Spleen (tissue), 11 donors: ENCODE results near the gene TECTA. TPM values are rescaled to one million over a fixed set of nuclear protein-coding genes. Genes with fewer than 3 reads are reported as not detected.

ENCODE experiments used
- DNase-seq: peaks from one replicate; pipeline ENCODE4 v3.0.0-alpha.2; 2020
- H3K27ac ChIP-seq, 8 donors: fragments of 200-600 bp; sonication (generic) in 7 of 8; 1 replicate in 4 of 8; 2 replicates in 4 of 8; pipeline versions ENCODE4 v1.5.0 to v1.8.0; 2016 to 2021; ENCODE audit warnings: inconsistent platforms in 4 of 8, mild to moderate bottlenecking in 4 of 8, moderate library complexity in 1 of 8
- H3K27me3 ChIP-seq, 7 donors: fragments of 200-600 bp; sonication (generic) in 6 of 7; replicated peaks in 1 of 7; 1 replicate in 4 of 7; 2 replicates in 3 of 7; pipeline versions ENCODE4 v1.5.0 to v1.8.0; 2016 to 2021; ENCODE audit warnings: inconsistent platforms in 3 of 7, mild to moderate bottlenecking in 1 of 7
- H3K36me3 ChIP-seq, 6 donors: fragments of 200-600 bp; sonication (generic) in 5 of 6; 1 replicate in 4 of 6; 2 replicates in 2 of 6; pipeline versions ENCODE4 v1.5.0 to v1.8.0; 2016 to 2021; ENCODE audit warnings: inconsistent platforms in 2 of 6
- H3K4me1 ChIP-seq, 6 donors: fragments of 200-600 bp; sonication (generic) in 5 of 6; 1 replicate in 3 of 6; 2 replicates in 3 of 6; pipeline versions ENCODE4 v1.5.0 to v1.8.0; 2016 to 2021; ENCODE audit warnings: inconsistent platforms in 3 of 6
- H3K4me3 ChIP-seq, 8 donors: fragments of 200-600 bp; sonication (generic) in 7 of 8; 1 replicate in 4 of 8; 2 replicates in 4 of 8; pipeline versions ENCODE4 v1.5.0 to v1.8.0; 2016 to 2021; ENCODE audit warnings: inconsistent platforms in 4 of 8, mild to moderate bottlenecking in 4 of 8, moderate library complexity in 2 of 8
- H3K9me3 ChIP-seq, 8 donors: fragments of 200-600 bp; sonication (generic) in 7 of 8; 1 replicate in 4 of 8; 2 replicates in 4 of 8; pipeline versions ENCODE4 v1.5.0 to v1.8.0; 2016 to 2021; ENCODE audit warnings: inconsistent platforms in 4 of 8
- POLR2A ChIP-seq, 3 donors: fragments of 450-650 bp; IDR thresholded peaks; one replicate each; pipeline ENCODE4 v1.5.1; 2017; ENCODE audit warnings: antibody characterized with exemption in 3 of 3, mild to moderate bottlenecking in 1 of 3
- POLR2AphosphoS5 ChIP-seq, 3 donors: sonication (generic); formaldehyde crosslinking; IDR thresholded peaks; one replicate each; pipeline ENCODE4 v1.5.1; 2017; ENCODE audit warnings: antibody characterized with exemption in 3 of 3
- WGBS, 5 donors: extraction: QIAGEN DNeasy Blood & Tissue Kit in 3 of 5; methylation state at CpG; one replicate each; pipeline versions ENCODE4 v1.1.5 to v1.1.7; 2013 to 2018; 5-methylcytosine and 5-hydroxymethylcytosine counted together
- intact Hi-C: fragments of 100-400 bp; cut with DNase I; formaldehyde crosslinking; loops from one replicate; pipeline ENCODE4 v1.15.0; 2023; ENCODE audit warnings: low total_unique reads
- polyA plus RNA-seq, 3 donors: library from polyadenylated mRNA; stranded (reverse); fragments of 200-250 nt; gene quantifications; one replicate each; pipeline ENCODE4 v1.2.1, GENCODE V29; 2013
- total RNA-seq, 7 donors: library from RNA; depleted of rRNA in 3 of 7; stranded (reverse); fragments of >200 nt in 3 of 7; fragmentation: NEBNext Ultra II Directional in 4 of 7; extraction: Animal tissue kit (Norgen Biotek cat#: 25700) in 4 of 7; gene quantifications; one replicate each; pipeline versions ENCODE4 v1.1.0 to v1.2.1, GENCODE V29; 2016 to 2021
- TF ChIP-seq, protein P1 (sequence below), 11 experiments: fragments of 200-600 bp in 7 of 11; fragments of 450-650 bp in 4 of 11; sonication (generic) in 4 of 11; IDR thresholded peaks in 8 of 11; conservative IDR thresholded peaks in 3 of 11; 1 replicate in 7 of 11; 2 replicates in 4 of 11; pipeline versions ENCODE4 v1.4.0 to v1.8.0; 2016 to 2021; ENCODE audit warnings: antibody characterized with exemption in 11 of 11, inconsistent platforms in 4 of 11, mild to moderate bottlenecking in 1 of 11
- donor health status: healthy with polysubstance abuse.
- donor health status: DM: no; HTN: no; CAD: no; lungs with moderate emphysema.
- donor health status: DM: no; HTN: no; CAD: no.
- donor health status: Bipolar disorder and iron deficiency.
- donor health status: healthy.
- donor health status: DM: no; HTN: no; CAD: no.
- donor health status: DM: yes; HTN: yes; CAD: no.

The TECTA gene
- total and polyA plus RNA-seq, 10 donors = 0.15 to 3.3 (median 0.81) TPM

- WGBS, 5 donors = 83 to 89% (median 84%) methylated on average over 13 of the region's 13 CpGs
- Histone ChIP-seq H3K27me3 (no peaks in the 10 kb centered on the region), H3K4me1 (no peaks in the 10 kb centered on the region), H3K4me3 (no peak overlapping the region), H3K36me3 (no peaks in the 10 kb centered on the region), H3K27ac (no peak overlapping the region), H3K9me3 (no peaks in the 10 kb centered on the region)
- DNase-seq = no peak
- intact Hi-C loops = no loop called here
- no peak for TF ChIP-seq POLR2A (IDR thresholded peaks at IDR 0.05)
- TF ChIP-seq, protein P1, sequence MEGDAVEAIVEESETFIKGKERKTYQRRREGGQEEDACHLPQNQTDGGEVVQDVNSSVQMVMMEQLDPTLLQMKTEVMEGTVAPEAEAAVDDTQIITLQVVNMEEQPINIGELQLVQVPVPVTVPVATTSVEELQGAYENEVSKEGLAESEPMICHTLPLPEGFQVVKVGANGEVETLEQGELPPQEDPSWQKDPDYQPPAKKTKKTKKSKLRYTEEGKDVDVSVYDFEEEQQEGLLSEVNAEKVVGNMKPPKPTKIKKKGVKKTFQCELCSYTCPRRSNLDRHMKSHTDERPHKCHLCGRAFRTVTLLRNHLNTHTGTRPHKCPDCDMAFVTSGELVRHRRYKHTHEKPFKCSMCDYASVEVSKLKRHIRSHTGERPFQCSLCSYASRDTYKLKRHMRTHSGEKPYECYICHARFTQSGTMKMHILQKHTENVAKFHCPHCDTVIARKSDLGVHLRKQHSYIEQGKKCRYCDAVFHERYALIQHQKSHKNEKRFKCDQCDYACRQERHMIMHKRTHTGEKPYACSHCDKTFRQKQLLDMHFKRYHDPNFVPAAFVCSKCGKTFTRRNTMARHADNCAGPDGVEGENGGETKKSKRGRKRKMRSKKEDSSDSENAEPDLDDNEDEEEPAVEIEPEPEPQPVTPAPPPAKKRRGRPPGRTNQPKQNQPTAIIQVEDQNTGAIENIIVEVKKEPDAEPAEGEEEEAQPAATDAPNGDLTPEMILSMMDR (IDR thresholded peaks at IDR 0.05 in 8 of 11, conservative IDR thresholded peaks at IDR 0.05 in 3 of 11) = no peak
Observed at GRCh38 chr11:121154486-121155314, 53.7 kb downstream of the TECTA start.

GRCh38 chr11:121157756-121158155 is 56.7 kb downstream of the TECTA start:
- no peaks in the 10 kb centered on the region for H3K4me1 ChIP-seq
- intact Hi-C loops = no loop called here
- no peak overlapping the region for H3K4me3 ChIP-seq
- DNase-seq = no peak
- TF ChIP-seq, protein P1 (IDR thresholded peaks at IDR 0.05 in 8 of 11, conservative IDR thresholded peaks at IDR 0.05 in 3 of 11) = no peak
- TF ChIP-seq POLR2A (IDR thresholded peaks at IDR 0.05) (no peak), POLR2AphosphoS5 (IDR thresholded peaks at IDR 0.05) (no peak)
- no peaks in the 10 kb centered on the region for H3K9me3 ChIP-seq
- H3K36me3 ChIP-seq = no peaks in the 10 kb centered on the region
- no peak overlapping the region for H3K27ac ChIP-seq
- WGBS, 5 donors = 71 to 97% (median 81%) methylated on average over 36 of the region's 36 CpGs
- H3K27me3 ChIP-seq = no peaks in the 10 kb centered on the region

DNA sequence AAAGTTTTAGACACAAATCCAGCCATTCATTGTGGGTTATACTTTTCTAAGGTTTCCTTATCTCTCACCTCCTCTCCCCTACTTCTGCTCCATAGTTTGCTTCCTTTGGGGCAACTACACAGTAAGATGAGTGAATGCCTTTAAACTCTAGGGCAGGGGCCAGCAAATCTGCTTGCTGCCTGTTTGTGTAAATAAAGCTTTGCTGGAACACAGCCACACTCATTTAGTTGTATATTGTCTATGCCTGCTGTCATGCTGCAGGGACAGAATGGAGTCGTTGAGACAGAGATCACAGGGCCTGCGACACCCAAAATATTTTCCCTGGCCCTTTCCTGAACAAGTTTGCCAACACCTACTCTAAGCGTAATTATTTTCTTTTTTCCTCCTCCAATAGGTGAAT is 58.7 kb downstream of the TECTA start:
- no peak for DNase-seq
- no peak overlapping the region for H3K4me3 ChIP-seq
- H3K9me3 ChIP-seq = no peaks in the 10 kb centered on the region
- WGBS, 5 donors = 81 to 94% (median 88%) methylated on average over 3 of the region's 3 CpGs
- H3K27ac ChIP-seq = no peak overlapping the region
- intact Hi-C loops = no loop called here
- no peaks in the 10 kb centered on the region for H3K36me3 ChIP-seq
- H3K4me1 ChIP-seq = no peaks in the 10 kb centered on the region
- TF ChIP-seq, protein P1 (IDR thresholded peaks at IDR 0.05 in 8 of 11, conservative IDR thresholded peaks at IDR 0.05 in 3 of 11) = no peak
- no peak for TF ChIP-seq POLR2AphosphoS5 (IDR thresholded peaks at IDR 0.05)
- no peak for TF ChIP-seq POLR2A (IDR thresholded peaks at IDR 0.05)
- H3K27me3 ChIP-seq = no peaks in the 10 kb centered on the region

DNA sequence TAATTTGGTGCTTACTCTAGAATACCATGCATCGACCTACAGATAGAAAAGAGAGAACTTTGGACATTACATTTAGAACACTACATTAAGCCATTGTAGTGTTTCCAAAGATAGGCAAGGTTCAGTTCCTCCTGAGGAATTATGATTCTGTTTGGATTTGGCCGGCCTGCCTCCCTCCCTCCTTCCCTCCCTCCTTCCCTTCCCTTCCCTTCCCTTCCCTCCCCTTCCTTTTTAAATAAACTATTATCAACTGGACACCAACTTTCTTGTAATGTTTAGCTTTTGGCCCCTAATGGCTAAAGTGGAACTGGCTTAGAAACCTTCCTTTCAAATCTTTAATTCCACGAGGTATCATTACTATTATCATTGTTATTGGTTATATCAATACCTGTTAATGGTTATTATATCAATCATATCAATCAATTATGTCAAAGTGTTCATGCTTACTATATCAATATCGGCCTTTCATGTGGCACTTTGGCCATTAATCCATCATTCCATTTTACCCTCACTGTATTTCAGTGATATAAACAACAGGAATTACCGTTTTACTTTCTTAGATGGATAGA is 60.4 kb downstream of the TECTA start:
- Histone ChIP-seq H3K4me3 (no peak overlapping the region), H3K36me3 (no peaks in the 10 kb centered on the region), H3K27ac (no peak overlapping the region), H3K9me3 (no peaks in the 10 kb centered on the region), H3K4me1 (no peaks in the 10 kb centered on the region), H3K27me3 (no peaks in the 10 kb centered on the region)
- no peak for DNase-seq
- WGBS, 5 donors = 59 to 89% (median 84%) methylated on average over 5 of the region's 5 CpGs
- no peak for TF ChIP-seq POLR2AphosphoS5 (IDR thresholded peaks at IDR 0.05)
- TF ChIP-seq POLR2A (IDR thresholded peaks at IDR 0.05) = no peak
- TF ChIP-seq, protein P1 (IDR thresholded peaks at IDR 0.05 in 8 of 11, conservative IDR thresholded peaks at IDR 0.05 in 3 of 11) = no peak
- intact Hi-C loops = no loop called here
